Activated naive CD8-positive, alpha-beta T cell treated with anti-CD3 and anti-CD28 coated beads, Interleukin-2, amount 50 U/mL, for 24 hours (primary cell): ENCODE data around the gene ARSD.
"Not testable (repeated sequence)": the region's sequence is repeated elsewhere in the genome, so short reads cannot be mapped to it uniquely, and the experiment has no call there.

Source experiments
- ATAC-seq: fragments of 150-1000 bp; cut with Tn5 transposase; one replicate; pipeline ENCODE4 v1.10.0; 2021
- DNase-seq: peaks from one replicate; pipeline ENCODE4 v3.0.0; 2021
- H3K27ac Mint-ChIP-seq: one replicate; pipeline ENCODE4 v1.8.0; 2021; ENCODE audit warnings: mild to moderate bottlenecking, mixed read lengths
- H3K27me3 Mint-ChIP-seq: one replicate; pipeline ENCODE4 v1.8.0; 2021; ENCODE audit warnings: mixed read lengths
- H3K36me3 Mint-ChIP-seq: one replicate; pipeline ENCODE4 v1.8.0; 2021; ENCODE audit warnings: low read depth, mixed read lengths
- H3K4me1 Mint-ChIP-seq: one replicate; pipeline ENCODE4 v1.8.0; 2021; ENCODE audit warnings: mixed read lengths
- H3K4me3 Mint-ChIP-seq: one replicate; pipeline ENCODE4 v1.8.0; 2021; ENCODE audit warnings: mild to moderate bottlenecking, moderate library complexity, mixed read lengths
- H3K9me3 Mint-ChIP-seq: one replicate; pipeline ENCODE4 v1.8.0; 2021; ENCODE audit warnings: mixed read lengths

Gene ARSD

GRCh38 chrX:2890536-2891460 lies 38.3 kb downstream of the ARSD start:
- H3K27ac Mint-ChIP-seq, H3K27me3 Mint-ChIP-seq: not testable (repeated sequence)

GRCh38 chrX:2889706-2890490 lies 39.2 kb downstream of the ARSD start:
- H3K27me3 Mint-ChIP-seq, H3K9me3 Mint-ChIP-seq, H3K36me3 Mint-ChIP-seq, H3K27ac Mint-ChIP-seq, ATAC-seq, H3K4me1 Mint-ChIP-seq: not testable (repeated sequence)
- DNase-seq: peak; percentile 3
- H3K4me3 Mint-ChIP-seq: peak overlapping the region; percentile 75

More at GRCh38 chrX:2890536-2891460, 38.3 kb downstream of the ARSD start:
- ATAC-seq, H3K9me3 Mint-ChIP-seq, DNase-seq, H3K4me1 Mint-ChIP-seq, H3K4me3 Mint-ChIP-seq, H3K36me3 Mint-ChIP-seq: not testable (repeated sequence)

- Mint-ChIP-seq H3K4me3 (peak overlapping the region; percentile 75), H3K36me3 (no peaks in the 10 kb centered on the region), H3K27ac (no peak overlapping the region), H3K9me3 (no peaks in the 10 kb centered on the region), H3K27me3 (peaks cover 2% of the 10 kb centered on the region), H3K4me1 (peaks cover 6% of the 10 kb centered on the region)
- DNase-seq: no peak
- no peak for ATAC-seq
These were observed 40.0 kb downstream of the ARSD start for GRCh38 chrX:2889045-2889605.

GRCh38 chrX:2888309-2888708 lies 40.8 kb downstream of the ARSD start:
- peaks cover 6% of the 10 kb centered on the region for H3K4me1 Mint-ChIP-seq
- H3K9me3 Mint-ChIP-seq: no peaks in the 10 kb centered on the region
- H3K27me3 Mint-ChIP-seq: peaks cover 2% of the 10 kb centered on the region
- no peak overlapping the region for H3K27ac Mint-ChIP-seq
- H3K4me3 Mint-ChIP-seq: no peak overlapping the region
- no peaks in the 10 kb centered on the region for H3K36me3 Mint-ChIP-seq
- DNase-seq (no peak), ATAC-seq (no peak)

GRCh38 chrX:2883770-2884169 lies 45.4 kb downstream of the ARSD start:
- Mint-ChIP-seq H3K4me3 (no peak overlapping the region), H3K27me3 (no peaks in the 10 kb centered on the region), H3K27ac (no peak overlapping the region), H3K4me1 (peaks cover under 1% of the 10 kb centered on the region), H3K9me3 (no peaks in the 10 kb centered on the region), H3K36me3 (no peaks in the 10 kb centered on the region)
- ATAC-seq (no peak), DNase-seq (no peak)

- ATAC-seq: no peak
- Mint-ChIP-seq H3K9me3 (no peaks in the 10 kb centered on the region), H3K4me3 (no peak overlapping the region), H3K27me3 (peaks cover 1% of the 10 kb centered on the region), H3K4me1 (no peaks in the 10 kb centered on the region), H3K27ac (no peak overlapping the region), H3K36me3 (no peaks in the 10 kb centered on the region)
- no peak for DNase-seq
These were observed 49.5 kb downstream of the ARSD start for GRCh38 chrX:2879670-2880069.

GRCh38 chrX:2878563-2878962 lies 50.6 kb downstream of the ARSD start:
- Mint-ChIP-seq H3K36me3 (no peaks in the 10 kb centered on the region), H3K4me1 (no peaks in the 10 kb centered on the region), H3K9me3 (no peaks in the 10 kb centered on the region), H3K4me3 (no peak overlapping the region), H3K27ac (no peak overlapping the region), H3K27me3 (peaks cover 1% of the 10 kb centered on the region)
- no peak for ATAC-seq
- no peak for DNase-seq

GRCh38 chrX:2875798-2876399 lies 53.2 kb downstream of the ARSD start:
- Mint-ChIP-seq H3K9me3 (no peaks in the 10 kb centered on the region), H3K36me3 (no peaks in the 10 kb centered on the region), H3K27ac (no peak overlapping the region), H3K27me3 (peaks cover 7% of the 10 kb centered on the region), H3K4me3 (no peak overlapping the region), H3K4me1 (no peaks in the 10 kb centered on the region)
- ATAC-seq: no peak
- DNase-seq: no peak

- H3K27me3 Mint-ChIP-seq: peaks cover 7% of the 10 kb centered on the region
- ATAC-seq (no peak), DNase-seq (no peak)
- no peaks in the 10 kb centered on the region for H3K36me3 Mint-ChIP-seq
- H3K9me3 Mint-ChIP-seq: no peaks in the 10 kb centered on the region
- no peak overlapping the region for H3K4me3 Mint-ChIP-seq
- H3K4me1 Mint-ChIP-seq: no peaks in the 10 kb centered on the region
- no peak overlapping the region for H3K27ac Mint-ChIP-seq
These were observed 54.0 kb downstream of the ARSD start for GRCh38 chrX:2875136-2875481.

- Mint-ChIP-seq H3K4me3 (no peak overlapping the region), H3K36me3 (no peaks in the 10 kb centered on the region), H3K27me3 (peaks cover 7% of the 10 kb centered on the region), H3K27ac (no peak overlapping the region), H3K9me3 (no peaks in the 10 kb centered on the region), H3K4me1 (no peaks in the 10 kb centered on the region)
- DNase-seq: no peak
- ATAC-seq: no peak
These were observed 54.7 kb downstream of the ARSD start for GRCh38 chrX:2874222-2875135.

GRCh38 chrX:2872671-2873277 lies 56.4 kb downstream of the ARSD start:
- Mint-ChIP-seq H3K27me3 (peaks cover 7% of the 10 kb centered on the region), H3K27ac (no peak overlapping the region), H3K4me3 (no peak overlapping the region), H3K9me3 (no peaks in the 10 kb centered on the region), H3K4me1 (no peaks in the 10 kb centered on the region), H3K36me3 (no peaks in the 10 kb centered on the region)
- no peak for ATAC-seq
- no peak for DNase-seq

GRCh38 chrX:2871831-2872230 lies 57.3 kb downstream of the ARSD start:
- H3K4me1 Mint-ChIP-seq: no peaks in the 10 kb centered on the region
- peaks cover 7% of the 10 kb centered on the region for H3K27me3 Mint-ChIP-seq
- no peak overlapping the region for H3K27ac Mint-ChIP-seq
- H3K9me3 Mint-ChIP-seq: no peaks in the 10 kb centered on the region
- H3K36me3 Mint-ChIP-seq: no peaks in the 10 kb centered on the region
- ATAC-seq (no peak), DNase-seq (no peak)
- H3K4me3 Mint-ChIP-seq: no peak overlapping the region

- Mint-ChIP-seq H3K36me3 (no peaks in the 10 kb centered on the region), H3K9me3 (no peaks in the 10 kb centered on the region), H3K4me1 (no peaks in the 10 kb centered on the region), H3K27ac (no peak overlapping the region), H3K27me3 (peaks cover 5% of the 10 kb centered on the region), H3K4me3 (no peak overlapping the region)
- no peak for DNase-seq
- ATAC-seq: no peak
These were observed 58.5 kb downstream of the ARSD start for GRCh38 chrX:2870650-2871049.
